Loucy (cell line): ENCODE measurements around the gene TBX5.

Experiments
- EZH2phosphoT487 ChIP-seq: fragments of 200-600 bp; IDR thresholded peaks from 2 replicates; pipeline ENCODE4 v1.6.1; 2018; ENCODE audit warnings: antibody characterized with exemption, mild to moderate bottlenecking, moderate library complexity, borderline replicate concordance
- TF ChIP-seq, protein P1 (sequence below): fragments of 200-600 bp; sonication (generic); conservative IDR thresholded peaks from 2 replicates; pipeline ENCODE4 v1.5.1; 2014; ENCODE audit warnings: mild to moderate bottlenecking, antibody characterized with exemption, low read length

DNA sequence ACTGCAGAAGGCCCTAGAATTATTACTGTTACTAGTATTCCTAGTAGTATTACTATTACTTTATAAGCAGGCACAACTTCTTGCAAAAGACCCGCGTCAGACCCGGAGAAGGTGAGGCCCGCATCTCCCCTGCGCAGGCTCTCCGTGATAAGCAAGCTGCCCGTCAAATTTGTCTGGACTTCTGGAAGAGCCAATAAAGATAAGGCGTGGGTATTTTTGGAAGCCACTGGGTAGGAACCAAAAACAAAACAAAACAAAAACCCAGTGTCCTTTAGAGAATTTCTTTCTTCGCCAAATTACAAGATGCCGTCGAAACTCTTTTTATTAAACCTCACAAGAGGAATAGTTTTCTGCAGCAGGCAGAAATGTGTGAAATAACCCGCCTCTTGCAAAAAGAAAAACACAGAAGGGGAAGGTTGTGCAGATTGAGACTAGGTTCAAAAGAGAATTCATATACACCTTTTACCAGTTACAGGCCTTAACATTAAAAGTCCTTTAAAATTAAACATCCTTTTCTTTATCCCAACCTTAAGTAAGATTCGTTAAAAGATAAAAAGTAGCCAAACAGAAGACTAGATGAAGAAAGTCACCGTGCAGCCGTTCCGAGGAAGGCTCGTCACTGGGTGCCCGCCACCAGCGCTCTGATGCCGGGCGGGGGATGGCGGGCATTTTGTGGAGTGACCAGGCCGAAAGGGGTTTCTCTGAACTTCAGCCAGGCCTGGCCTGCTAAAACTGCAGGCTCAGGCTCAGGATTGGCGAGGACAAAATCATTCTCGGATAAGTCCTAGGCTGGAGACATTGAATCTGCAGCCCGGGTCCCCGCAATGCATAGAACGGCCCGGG is 1.6 kb downstream of the TBX5 start:
- TF ChIP-seq, protein P1, sequence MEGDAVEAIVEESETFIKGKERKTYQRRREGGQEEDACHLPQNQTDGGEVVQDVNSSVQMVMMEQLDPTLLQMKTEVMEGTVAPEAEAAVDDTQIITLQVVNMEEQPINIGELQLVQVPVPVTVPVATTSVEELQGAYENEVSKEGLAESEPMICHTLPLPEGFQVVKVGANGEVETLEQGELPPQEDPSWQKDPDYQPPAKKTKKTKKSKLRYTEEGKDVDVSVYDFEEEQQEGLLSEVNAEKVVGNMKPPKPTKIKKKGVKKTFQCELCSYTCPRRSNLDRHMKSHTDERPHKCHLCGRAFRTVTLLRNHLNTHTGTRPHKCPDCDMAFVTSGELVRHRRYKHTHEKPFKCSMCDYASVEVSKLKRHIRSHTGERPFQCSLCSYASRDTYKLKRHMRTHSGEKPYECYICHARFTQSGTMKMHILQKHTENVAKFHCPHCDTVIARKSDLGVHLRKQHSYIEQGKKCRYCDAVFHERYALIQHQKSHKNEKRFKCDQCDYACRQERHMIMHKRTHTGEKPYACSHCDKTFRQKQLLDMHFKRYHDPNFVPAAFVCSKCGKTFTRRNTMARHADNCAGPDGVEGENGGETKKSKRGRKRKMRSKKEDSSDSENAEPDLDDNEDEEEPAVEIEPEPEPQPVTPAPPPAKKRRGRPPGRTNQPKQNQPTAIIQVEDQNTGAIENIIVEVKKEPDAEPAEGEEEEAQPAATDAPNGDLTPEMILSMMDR: no peak
- TF ChIP-seq EZH2phosphoT487: no peak
